CD4-positive, alpha-beta T cell (primary cell): ENCODE results near the gene KRT13. TPM values are rescaled to one million over a fixed set of nuclear protein-coding genes. Genes with fewer than 3 reads are reported as not detected.

Source experiments
- ATAC-seq: fragments of 200-7000 bp; cut with Tn5 transposase; one replicate; pipeline ENCODE4 v1.10.0; 2022; ENCODE audit warnings: mild to moderate bottlenecking; ENCODE audit not compliant: poor library complexity
- CTCF ChIA-PET: fragments of 350-600 bp; sonication (Branson Sonifier 250); formaldehyde crosslinking; loops from one replicate; lab custom pipeline; 2021; ENCODE audit warnings: antibody characterized with exemption, inconsistent platforms; lab: Charles Lee
- POLR2A ChIA-PET: fragments of 350-600 bp; sonication (Branson Sonifier 250); formaldehyde crosslinking; loops from one replicate; lab custom pipeline; 2021; ENCODE audit warnings: antibody characterized with exemption, inconsistent platforms; lab: Charles Lee
- DNase-seq, 14 experiments: peaks; one replicate each; pipeline ENCODE4 v3.0.0-alpha.2; 2013 to 2020; ENCODE audit warnings: mixed read lengths in 2 of 14
- H3K27ac ChIP-seq, 2 donors: one replicate each; pipeline versions ENCODE4 v1.5.1 to v1.7.0; 2013; ENCODE audit warnings: low read length in 2 of 2, low read depth in 1 of 2, mild to moderate bottlenecking in 1 of 2
- H3K27me3 ChIP-seq, 2 experiments: 1 replicate in 1 of 2; 2 replicates in 1 of 2; pipeline versions ENCODE4 v1.6.1 to v1.7.0; 2013; ENCODE audit warnings: low read length in 2 of 2, control low read depth in 1 of 2, mild to moderate bottlenecking in 1 of 2, moderate library complexity in 1 of 2; ENCODE audit not compliant: insufficient read depth in 2 of 2, control insufficient read depth in 1 of 2
- H3K36me3 ChIP-seq: one replicate; pipeline ENCODE4 v1.6.1; 2013; ENCODE audit warnings: low read length, control low read depth; ENCODE audit not compliant: insufficient read depth
- H3K4me1 ChIP-seq: one replicate; pipeline ENCODE4 v1.6.1; 2013; ENCODE audit warnings: low read length, control low read depth; ENCODE audit not compliant: insufficient read depth
- H3K4me3 ChIP-seq: one replicate; pipeline ENCODE4 v1.5.1; 2013; ENCODE audit warnings: mild to moderate bottlenecking, low read length, moderate library complexity
- H3K9me3 ChIP-seq, 2 experiments: 1 replicate in 1 of 2; 2 replicates in 1 of 2; pipeline versions ENCODE4 v1.6.1 to v1.7.0; 2013; ENCODE audit warnings: low read length in 2 of 2, mild to moderate bottlenecking in 2 of 2, control low read depth in 1 of 2, moderate library complexity in 1 of 2; ENCODE audit not compliant: control insufficient read depth in 1 of 2, insufficient read depth in 1 of 2
- H3K27ac Mint-ChIP-seq: one replicate; pipeline ENCODE4 v1.8.0; 2020; ENCODE audit warnings: mixed read lengths
- H3K27me3 Mint-ChIP-seq: one replicate; pipeline ENCODE4 v1.8.0; 2021; ENCODE audit warnings: mixed read lengths
- H3K36me3 Mint-ChIP-seq: one replicate; pipeline ENCODE4 v1.8.0; 2021; ENCODE audit warnings: low read depth, mixed read lengths
- H3K4me1 Mint-ChIP-seq: one replicate; pipeline ENCODE4 v1.8.0; 2021; ENCODE audit warnings: low read depth, mixed read lengths
- H3K4me3 Mint-ChIP-seq: one replicate; pipeline ENCODE4 v1.8.0; 2020; ENCODE audit warnings: mild to moderate bottlenecking, mixed read lengths
- H3K9me3 Mint-ChIP-seq: one replicate; pipeline ENCODE4 v1.8.0; 2020; ENCODE audit warnings: mixed read lengths
- intact Hi-C, 2 experiments: fragments of 100-400 bp; cut with DNase I in 1 of 2; cut with micrococcal nuclease in 1 of 2; formaldehyde crosslinking; loops; one replicate each; pipeline versions ENCODE4 v1.15.1 to v1.9.0; 2023 to 2025; cut with DNase I, micrococcal nuclease
- total RNA-seq, 174 experiments: library from RNA in 2 of 174; stranded (reverse) in 2 of 174; gene quantifications; one replicate each; pipeline ENCODE4 v1.2.3 and lab custom pipeline; 2021 to 2026
- TF ChIP-seq, protein P1 (sequence below): fragments of 200-600 bp; IDR thresholded peaks from one replicate; pipeline ENCODE4 v1.8.0; 2022; ENCODE audit warnings: antibody characterized with exemption, mild to moderate bottlenecking

The KRT13 gene
- total RNA-seq, 2 experiments from 2014 or later, result not detected

DNA sequence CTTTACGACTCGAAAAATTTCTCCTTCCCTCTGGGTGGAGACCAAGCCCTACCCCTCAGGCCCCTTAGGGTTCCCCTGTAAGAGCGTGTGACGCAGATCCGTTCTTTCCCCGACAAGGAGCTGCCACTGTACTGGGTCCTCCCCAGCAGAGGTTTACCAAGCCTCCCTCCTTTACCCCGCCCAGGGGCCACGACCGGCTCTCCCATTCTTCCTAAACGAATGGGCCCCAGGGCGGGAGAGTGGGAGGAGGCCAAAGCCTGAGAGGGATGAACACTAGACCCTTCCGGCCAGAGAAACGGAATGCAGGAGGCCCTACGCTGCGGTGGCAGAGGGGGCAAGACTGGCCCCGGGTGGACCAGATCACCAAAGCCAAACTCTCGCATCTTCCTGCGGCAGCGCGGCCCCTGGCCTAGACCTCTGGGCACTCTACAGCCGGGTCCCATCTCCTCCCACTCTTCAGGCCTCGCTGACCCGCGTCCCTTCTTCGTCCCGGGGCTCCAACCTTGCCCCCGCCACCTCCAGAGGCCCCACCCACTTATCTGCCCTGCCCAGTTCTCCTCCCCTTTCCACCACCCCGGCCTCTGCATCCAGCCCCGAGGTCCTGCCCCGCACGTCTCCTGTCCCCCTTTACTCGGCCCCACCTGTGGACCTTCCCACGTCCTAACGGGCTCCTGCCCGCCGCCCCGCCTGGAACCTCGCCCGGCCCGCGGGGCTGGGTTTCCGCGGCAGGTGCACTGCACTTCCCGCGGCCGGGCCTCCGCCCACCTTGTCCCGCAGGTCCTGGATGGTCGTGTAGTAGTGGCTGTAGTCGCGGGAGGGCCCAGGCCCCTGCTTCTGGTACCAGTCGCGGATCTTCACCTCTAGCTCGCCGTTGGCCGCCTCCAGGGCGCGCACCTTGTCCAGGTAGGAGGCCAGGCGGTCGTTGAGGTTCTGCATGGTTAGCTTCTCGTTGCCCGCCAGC lies 21.9 kb upstream of the KRT13 start:
- peak; percentile 48 for ATAC-seq

DNA sequence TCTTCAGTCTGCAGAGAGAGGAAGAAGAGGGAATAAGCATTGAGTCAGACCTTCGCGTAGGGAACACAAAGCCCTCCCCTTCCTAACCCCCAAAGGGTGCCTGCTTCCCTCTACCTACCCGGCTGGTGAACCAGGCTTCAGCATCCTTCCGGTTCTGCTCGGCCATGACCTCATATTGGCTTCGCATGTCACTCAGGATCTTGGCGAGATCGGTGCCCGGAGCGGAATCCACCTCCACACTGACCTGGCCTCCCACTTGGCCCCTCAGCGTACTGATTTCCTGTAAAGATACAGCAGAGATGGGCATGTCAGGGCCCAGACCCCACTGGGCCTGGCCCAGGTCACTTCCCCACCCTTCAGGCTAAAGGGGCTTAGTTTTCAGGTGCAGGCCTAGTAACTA lies 18.8 kb upstream of the KRT13 start:
- no peaks in the 10 kb centered on the region for H3K36me3 Mint-ChIP-seq
- H3K4me1 Mint-ChIP-seq, result peaks cover 18% of the 10 kb centered on the region
- ChIA-PET CTCF (no interaction called here), POLR2A (no interaction called here)
- H3K27ac Mint-ChIP-seq, result no peak overlapping the region
- H3K9me3 ChIP-seq, result peaks cover 0 to 10% of the 10 kb centered on the region in 2 experiments
- intact Hi-C loops, result no loop called here
- no peaks in the 10 kb centered on the region for H3K9me3 Mint-ChIP-seq
- H3K27me3 Mint-ChIP-seq, result peaks cover 34% of the 10 kb centered on the region
- no peak for ATAC-seq
- H3K4me3 ChIP-seq, result no peak overlapping the region
- no peak overlapping the region for H3K27ac ChIP-seq
- H3K4me1 ChIP-seq, result peaks cover 19% of the 10 kb centered on the region
- peaks cover 22 to 25% of the 10 kb centered on the region in 2 experiments for H3K27me3 ChIP-seq
- H3K36me3 ChIP-seq, result no peaks in the 10 kb centered on the region
- DNase-seq, result no peak
- H3K4me3 Mint-ChIP-seq, result no peak overlapping the region
- TF ChIP-seq, protein P1, sequence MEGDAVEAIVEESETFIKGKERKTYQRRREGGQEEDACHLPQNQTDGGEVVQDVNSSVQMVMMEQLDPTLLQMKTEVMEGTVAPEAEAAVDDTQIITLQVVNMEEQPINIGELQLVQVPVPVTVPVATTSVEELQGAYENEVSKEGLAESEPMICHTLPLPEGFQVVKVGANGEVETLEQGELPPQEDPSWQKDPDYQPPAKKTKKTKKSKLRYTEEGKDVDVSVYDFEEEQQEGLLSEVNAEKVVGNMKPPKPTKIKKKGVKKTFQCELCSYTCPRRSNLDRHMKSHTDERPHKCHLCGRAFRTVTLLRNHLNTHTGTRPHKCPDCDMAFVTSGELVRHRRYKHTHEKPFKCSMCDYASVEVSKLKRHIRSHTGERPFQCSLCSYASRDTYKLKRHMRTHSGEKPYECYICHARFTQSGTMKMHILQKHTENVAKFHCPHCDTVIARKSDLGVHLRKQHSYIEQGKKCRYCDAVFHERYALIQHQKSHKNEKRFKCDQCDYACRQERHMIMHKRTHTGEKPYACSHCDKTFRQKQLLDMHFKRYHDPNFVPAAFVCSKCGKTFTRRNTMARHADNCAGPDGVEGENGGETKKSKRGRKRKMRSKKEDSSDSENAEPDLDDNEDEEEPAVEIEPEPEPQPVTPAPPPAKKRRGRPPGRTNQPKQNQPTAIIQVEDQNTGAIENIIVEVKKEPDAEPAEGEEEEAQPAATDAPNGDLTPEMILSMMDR, result no peak

More for the DNA sequence above, 21.9 kb upstream of the KRT13 start:
- peaks cover 59% of the 10 kb centered on the region for H3K27me3 Mint-ChIP-seq
- H3K4me3 ChIP-seq, result peak overlapping the region; percentile 29
- POLR2A ChIA-PET, result no interaction called here
- peak in 2 of 14 experiments; percentile 15 to 20 for DNase-seq
- H3K27ac ChIP-seq, result no peak overlapping the region
- H3K27me3 ChIP-seq, result peaks cover 38 to 43% of the 10 kb centered on the region in 2 experiments
- peaks cover 19% of the 10 kb centered on the region for H3K4me1 ChIP-seq
- no peak overlapping the region for H3K27ac Mint-ChIP-seq
- TF ChIP-seq, protein P1, result no peak
- no peaks in the 10 kb centered on the region for H3K36me3 ChIP-seq
- no peaks in the 10 kb centered on the region for H3K9me3 Mint-ChIP-seq
- CTCF ChIA-PET, result interaction anchor here (1.8 kb wide), 1 partner anchor 22 kb away, joined by 4 read pairs; no protein-coding TSS in a partner anchor
- H3K9me3 ChIP-seq, result peaks cover 0 to 10% of the 10 kb centered on the region in 2 experiments
- peaks cover 21% of the 10 kb centered on the region for H3K4me1 Mint-ChIP-seq
- intact Hi-C loops, result no loop called here
- H3K36me3 Mint-ChIP-seq, result no peaks in the 10 kb centered on the region
- peak overlapping the region; percentile 38 for H3K4me3 Mint-ChIP-seq

DNA sequence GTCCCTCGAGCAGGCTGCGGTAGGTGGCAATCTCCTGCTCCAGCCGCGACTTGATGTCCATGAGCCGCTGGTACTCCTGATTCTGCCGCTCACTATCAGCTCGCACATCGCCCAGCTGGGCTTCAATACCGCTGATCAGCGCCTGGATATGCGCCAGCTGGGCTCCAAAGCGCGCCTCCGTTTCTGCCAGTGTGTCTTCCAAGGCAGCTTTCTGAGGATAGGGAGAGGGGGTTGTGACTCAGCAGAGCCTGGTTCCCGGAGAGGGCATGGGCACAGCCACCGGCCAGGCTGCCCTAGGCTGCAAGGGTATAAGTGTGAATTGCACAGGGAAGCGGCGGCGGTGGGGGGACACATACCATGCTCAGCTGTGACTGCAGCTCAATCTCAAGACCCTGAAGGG lies 18.4 kb upstream of the KRT13 start:
- CTCF ChIA-PET, result no interaction called here
- ATAC-seq (no peak), DNase-seq (no peak)
- intact Hi-C loops, result no loop called here
- H3K27me3 Mint-ChIP-seq, result peaks cover 29% of the 10 kb centered on the region
- H3K4me1 Mint-ChIP-seq, result peaks cover 14% of the 10 kb centered on the region
- TF ChIP-seq, protein P1, result no peak
- H3K9me3 Mint-ChIP-seq, result no peaks in the 10 kb centered on the region
- Histone ChIP-seq H3K27ac (no peak overlapping the region), H3K4me1 (peaks cover 17% of the 10 kb centered on the region), H3K27me3 (peaks cover 18 to 20% of the 10 kb centered on the region in 2 experiments), H3K36me3 (no peaks in the 10 kb centered on the region), H3K9me3 (peaks cover 0 to 10% of the 10 kb centered on the region in 2 experiments), H3K4me3 (no peak overlapping the region)
- H3K36me3 Mint-ChIP-seq, result no peaks in the 10 kb centered on the region
- H3K4me3 Mint-ChIP-seq, result no peak overlapping the region
- no peak overlapping the region for H3K27ac Mint-ChIP-seq
- POLR2A ChIA-PET, result no interaction called here
